Testis (tissue), 3 donors: ENCODE results near the gene NEUROD4. TPM values are rescaled to one million over a fixed set of nuclear protein-coding genes. Genes with fewer than 3 reads are reported as not detected.
A peak's percentile ranks its signal among the peaks of the same experiment; 100 is the strongest.

Experiments used
- DNase-seq: peaks from one replicate; pipeline ENCODE4 v3.0.0-alpha.2; 2019
- H3K27ac ChIP-seq, 2 donors: fragments of 200-600 bp; sonication (generic); one replicate each; pipeline ENCODE4 v1.5.1; 2019
- H3K27me3 ChIP-seq: fragments of 200-600 bp; sonication (generic); one replicate; pipeline ENCODE4 v1.5.1; 2019
- H3K36me3 ChIP-seq: fragments of 200-600 bp; sonication (generic); one replicate; pipeline ENCODE4 v1.5.1; 2017; ENCODE audit warnings: low read depth; ENCODE audit errors: missing control alignments
- H3K4me1 ChIP-seq: fragments of 200-600 bp; sonication (generic); one replicate; pipeline ENCODE4 v1.5.1; 2019
- H3K4me3 ChIP-seq, 2 donors: fragments of 200-600 bp; sonication (generic); one replicate each; pipeline ENCODE4 v1.5.1; 2017 to 2019
- H3K9me3 ChIP-seq: fragments of 200-600 bp; sonication (generic); one replicate; pipeline ENCODE4 v1.5.1; 2017
- CTCF ChIP-seq, 3 experiments: fragments of 450-650 bp in 2 of 3; fragments of 200-600 bp in 1 of 3; sonication (generic) in 1 of 3; IDR thresholded peaks; one replicate each; pipeline ENCODE4 v1.5.1; 2016 to 2019; ENCODE audit warnings: antibody characterized with exemption in 3 of 3, mild to moderate bottlenecking in 2 of 3, moderate library complexity in 1 of 3
- POLR2A ChIP-seq: fragments of 450-650 bp; IDR thresholded peaks from one replicate; pipeline ENCODE4 v1.6.1; 2017; ENCODE audit warnings: antibody characterized with exemption, mild to moderate bottlenecking, moderate library complexity
- WGBS, 2 donors: methylation state at CpG; one replicate each; pipeline ENCODE4 v1.1.5; 2018; 5-methylcytosine and 5-hydroxymethylcytosine counted together
- intact Hi-C: fragments of 100-400 bp; cut with DNase I; formaldehyde crosslinking; loops from one replicate; pipeline ENCODE4 v1.15.1; 2023; ENCODE audit warnings: low total_unique reads
- polyA plus RNA-seq: library from polyadenylated mRNA; stranded (reverse); fragments of 350-450 nt; fragmentation: Illumina TruSeq; extraction: RNeasy Lipid Tissue Mini Kit (QIAGEN cat#74804); gene quantifications from one replicate; pipeline ENCODE4 v1.2.3, GENCODE V29; 2014; ENCODE audit warnings: low read depth, low replicate concordance; ENCODE audit not compliant: insufficient read depth
- total RNA-seq, 2 donors: library from RNA; depleted of rRNA; stranded (reverse); fragments of >200 nt; gene quantifications; one replicate each; pipeline ENCODE4 v1.2.3, GENCODE V29; 2016

Gene NEUROD4
- total and polyA plus RNA-seq, 3 donors from 2014 or later: 0.09 to 0.31 TPM; not detected in 1

DNA sequence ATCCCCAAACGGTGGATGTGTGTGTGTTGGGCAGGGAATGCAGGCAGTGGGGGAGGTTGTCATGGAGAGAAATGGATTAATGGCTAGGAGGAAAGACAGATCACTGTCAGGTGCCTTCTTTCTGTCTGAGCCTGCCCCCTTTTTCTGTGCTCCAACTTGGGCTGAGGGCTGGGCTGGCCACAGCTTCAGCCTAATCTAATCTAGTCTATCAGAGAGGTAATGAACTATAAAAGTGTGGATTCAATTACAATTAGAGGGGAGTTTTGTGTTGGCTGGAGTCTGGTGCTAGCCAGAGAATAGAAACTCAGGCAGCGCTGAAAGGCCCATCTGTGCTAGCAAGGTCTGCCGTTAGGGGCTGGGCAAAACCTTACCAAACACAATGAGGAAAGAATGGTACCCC lies 41.2 kb downstream of the NEUROD4 start:
- H3K27me3 ChIP-seq: no peaks in the 10 kb centered on the region
- no peak overlapping the region for H3K4me3 ChIP-seq
- no peaks in the 10 kb centered on the region for H3K4me1 ChIP-seq
- no peak for DNase-seq
- intact Hi-C loops: loop anchor here (10.0 kb wide), 1 partner anchor 56 kb away; no protein-coding TSS in a partner anchor
- no peaks in the 10 kb centered on the region for H3K9me3 ChIP-seq
- H3K36me3 ChIP-seq: no peaks in the 10 kb centered on the region
- H3K27ac ChIP-seq: no peak overlapping the region
- TF ChIP-seq POLR2A: no peak
- no peak for TF ChIP-seq CTCF (IDR thresholded peaks at IDR 0.05)
- WGBS, 2 donors: 56 to 62% methylated on average over 3 of the region's 3 CpGs

DNA sequence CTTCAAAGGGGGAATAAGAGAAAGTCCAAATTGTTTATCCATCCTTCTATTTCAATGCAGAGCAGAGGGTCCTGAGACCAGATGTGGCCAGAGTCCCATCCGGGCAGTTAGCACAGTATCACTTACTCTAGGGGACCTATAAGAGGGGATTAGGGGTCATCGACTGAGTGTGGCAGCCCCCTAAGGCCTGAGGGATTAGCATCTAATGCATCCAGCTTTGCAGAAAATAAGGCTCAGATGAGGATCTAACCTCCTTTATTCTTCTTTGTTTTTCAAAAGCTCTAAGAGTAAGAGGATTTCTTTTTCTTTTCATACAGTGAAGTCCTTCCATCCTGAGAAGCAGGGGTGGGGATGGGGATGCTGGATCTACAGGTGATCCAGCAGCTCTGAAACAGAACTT lies 43.5 kb downstream of the NEUROD4 start:
- intact Hi-C loops: loop anchor here (10.0 kb wide), 1 partner anchor 58 kb away; no protein-coding TSS in a partner anchor
- TF ChIP-seq POLR2A (no peak), CTCF (IDR thresholded peaks at IDR 0.05) (no peak)
- Histone ChIP-seq H3K4me3 (no peak overlapping the region), H3K4me1 (no peaks in the 10 kb centered on the region), H3K36me3 (no peaks in the 10 kb centered on the region), H3K27ac (no peak overlapping the region), H3K27me3 (no peaks in the 10 kb centered on the region), H3K9me3 (no peaks in the 10 kb centered on the region)
- WGBS, 2 donors: 81 to 85% methylated on average over 2 of the region's 2 CpGs
- DNase-seq: no peak

GRCh38 chr12:55065535-55065934 lies 45.8 kb downstream of the NEUROD4 start:
- Histone ChIP-seq H3K27ac (no peak overlapping the region), H3K4me3 (no peak overlapping the region), H3K9me3 (no peaks in the 10 kb centered on the region), H3K4me1 (no peaks in the 10 kb centered on the region), H3K36me3 (no peaks in the 10 kb centered on the region), H3K27me3 (no peaks in the 10 kb centered on the region)
- intact Hi-C loops: loop anchor here (10.0 kb wide), 1 partner anchor 61 kb away; no protein-coding TSS in a partner anchor
- no peak for TF ChIP-seq CTCF (IDR thresholded peaks at IDR 0.05)
- TF ChIP-seq POLR2A: no peak
- WGBS, 2 donors: 77 to 79% methylated on average over 4 of the region's 4 CpGs
- DNase-seq: no peak

DNA sequence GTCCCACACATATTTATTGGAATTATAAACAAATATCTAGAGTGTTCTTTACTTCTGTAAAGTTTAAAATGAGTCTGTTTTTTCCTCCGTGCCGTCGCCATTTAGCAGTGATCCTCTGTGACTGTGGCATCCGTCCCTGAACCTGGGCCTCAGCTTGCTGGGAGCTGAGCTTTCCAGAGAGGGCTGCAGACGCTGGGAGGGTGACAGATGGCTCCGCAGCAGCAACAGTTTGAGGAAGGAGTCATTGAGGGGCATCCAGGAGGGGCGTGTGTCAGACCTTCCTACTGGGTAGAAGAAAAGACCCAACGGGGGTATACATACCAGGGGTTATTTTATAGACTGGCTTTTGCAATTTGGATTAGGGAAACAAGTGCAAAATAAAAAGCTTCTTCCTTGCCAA lies 47.9 kb downstream of the NEUROD4 start:
- no peak for TF ChIP-seq POLR2A
- no peak for TF ChIP-seq CTCF (IDR thresholded peaks at IDR 0.05)
- no peak overlapping the region for H3K4me3 ChIP-seq
- H3K9me3 ChIP-seq: no peaks in the 10 kb centered on the region
- intact Hi-C loops: loop anchor here (10.0 kb wide), 1 partner anchor 63 kb away; no protein-coding TSS in a partner anchor
- no peaks in the 10 kb centered on the region for H3K27me3 ChIP-seq
- no peaks in the 10 kb centered on the region for H3K36me3 ChIP-seq
- WGBS, 2 donors: 67 to 77% methylated on average over 8 of the region's 8 CpGs
- no peak overlapping the region for H3K27ac ChIP-seq
- no peaks in the 10 kb centered on the region for H3K4me1 ChIP-seq
- DNase-seq: no peak

- H3K4me1 ChIP-seq: no peaks in the 10 kb centered on the region
- H3K9me3 ChIP-seq: no peaks in the 10 kb centered on the region
- intact Hi-C loops: loop anchor here (10.0 kb wide), 1 partner anchor 64 kb away; no protein-coding TSS in a partner anchor
- H3K36me3 ChIP-seq: no peaks in the 10 kb centered on the region
- peak; percentile 25 for DNase-seq
- TF ChIP-seq CTCF (IDR thresholded peaks at IDR 0.05): peak; percentile 41 to 76 (median 73)
- TF ChIP-seq POLR2A: no peak
- H3K4me3 ChIP-seq: no peak overlapping the region
- 58 to 68% methylated on average over 8 of the region's 8 CpGs for WGBS, 2 donors
- no peaks in the 10 kb centered on the region for H3K27me3 ChIP-seq
- H3K27ac ChIP-seq: no peak overlapping the region
Measured at GRCh38 chr12:55068416-55069010, 48.7 kb downstream of the NEUROD4 start.
